NB4 (cell line): ENCODE data around the gene DENND1A.

Experiments used
- POLR2A ChIP-seq: IDR thresholded peaks from 2 replicates; pipeline ENCODE4 v1.6.1; 2011; ENCODE audit warnings: mild to moderate bottlenecking; ENCODE audit not compliant: insufficient read length; ENCODE audit errors: extremely low read depth
- TF ChIP-seq, protein P1 (sequence below): IDR thresholded peaks from one replicate; pipeline ENCODE4 v1.5.1; 2012; ENCODE audit warnings: low read depth, low read length

DNA sequence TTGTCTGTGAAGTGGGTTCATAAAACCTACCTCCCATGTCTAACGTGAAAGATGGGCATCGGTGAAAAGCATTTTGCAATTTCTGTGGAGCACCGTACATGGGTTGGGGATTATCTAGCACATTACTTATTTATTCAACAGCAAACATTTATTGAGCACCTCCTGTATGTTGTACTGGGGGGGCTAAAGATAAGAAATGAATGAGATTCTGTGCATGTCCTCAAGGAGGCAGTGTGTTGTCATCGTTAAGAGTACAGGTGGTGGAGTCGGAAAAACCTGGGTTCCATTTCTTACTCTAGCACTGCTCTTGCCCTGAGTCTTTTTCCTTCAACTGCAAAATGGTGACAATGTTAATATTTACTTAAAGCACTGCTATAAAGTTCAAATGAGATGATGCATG, 30.4 kb upstream of the DENND1A start:
- TF ChIP-seq, protein P1, sequence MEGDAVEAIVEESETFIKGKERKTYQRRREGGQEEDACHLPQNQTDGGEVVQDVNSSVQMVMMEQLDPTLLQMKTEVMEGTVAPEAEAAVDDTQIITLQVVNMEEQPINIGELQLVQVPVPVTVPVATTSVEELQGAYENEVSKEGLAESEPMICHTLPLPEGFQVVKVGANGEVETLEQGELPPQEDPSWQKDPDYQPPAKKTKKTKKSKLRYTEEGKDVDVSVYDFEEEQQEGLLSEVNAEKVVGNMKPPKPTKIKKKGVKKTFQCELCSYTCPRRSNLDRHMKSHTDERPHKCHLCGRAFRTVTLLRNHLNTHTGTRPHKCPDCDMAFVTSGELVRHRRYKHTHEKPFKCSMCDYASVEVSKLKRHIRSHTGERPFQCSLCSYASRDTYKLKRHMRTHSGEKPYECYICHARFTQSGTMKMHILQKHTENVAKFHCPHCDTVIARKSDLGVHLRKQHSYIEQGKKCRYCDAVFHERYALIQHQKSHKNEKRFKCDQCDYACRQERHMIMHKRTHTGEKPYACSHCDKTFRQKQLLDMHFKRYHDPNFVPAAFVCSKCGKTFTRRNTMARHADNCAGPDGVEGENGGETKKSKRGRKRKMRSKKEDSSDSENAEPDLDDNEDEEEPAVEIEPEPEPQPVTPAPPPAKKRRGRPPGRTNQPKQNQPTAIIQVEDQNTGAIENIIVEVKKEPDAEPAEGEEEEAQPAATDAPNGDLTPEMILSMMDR: peak; percentile 13
- TF ChIP-seq POLR2A: no peak
